Posterior vena cava (tissue), 2 donors: Measurements from ENCODE around the gene ALDH1A3. TPM values are rescaled to one million over a fixed set of nuclear protein-coding genes. Genes with fewer than 3 reads are reported as not detected.

Experiments used
- DNase-seq: peaks from one replicate; pipeline ENCODE4 v3.0.0-alpha.2; 2020; ENCODE audit warnings: low spot score
- intact Hi-C, 2 donors: fragments of 100-400 bp; cut with DNase I; formaldehyde crosslinking; loops; one replicate each; pipeline versions ENCODE4 v1.14.1 to v1.14.2; 2022 to 2023
- total RNA-seq, 2 donors: library from RNA; stranded (reverse); fragmentation: NEBNext Ultra II Directional; extraction: Animal tissue kit (Norgen Biotek cat#: 25700); gene quantifications; one replicate each; pipeline ENCODE4 v1.2.1, GENCODE V29; 2021
- donor health status: DM: yes; HTN: yes; CAD: no.
- donor health status: DM: yes; HTN: yes; CAD: no.

The ALDH1A3 gene
- total RNA-seq, 2 donors from 2014 or later: 26.6 to 29.9 TPM

DNA sequence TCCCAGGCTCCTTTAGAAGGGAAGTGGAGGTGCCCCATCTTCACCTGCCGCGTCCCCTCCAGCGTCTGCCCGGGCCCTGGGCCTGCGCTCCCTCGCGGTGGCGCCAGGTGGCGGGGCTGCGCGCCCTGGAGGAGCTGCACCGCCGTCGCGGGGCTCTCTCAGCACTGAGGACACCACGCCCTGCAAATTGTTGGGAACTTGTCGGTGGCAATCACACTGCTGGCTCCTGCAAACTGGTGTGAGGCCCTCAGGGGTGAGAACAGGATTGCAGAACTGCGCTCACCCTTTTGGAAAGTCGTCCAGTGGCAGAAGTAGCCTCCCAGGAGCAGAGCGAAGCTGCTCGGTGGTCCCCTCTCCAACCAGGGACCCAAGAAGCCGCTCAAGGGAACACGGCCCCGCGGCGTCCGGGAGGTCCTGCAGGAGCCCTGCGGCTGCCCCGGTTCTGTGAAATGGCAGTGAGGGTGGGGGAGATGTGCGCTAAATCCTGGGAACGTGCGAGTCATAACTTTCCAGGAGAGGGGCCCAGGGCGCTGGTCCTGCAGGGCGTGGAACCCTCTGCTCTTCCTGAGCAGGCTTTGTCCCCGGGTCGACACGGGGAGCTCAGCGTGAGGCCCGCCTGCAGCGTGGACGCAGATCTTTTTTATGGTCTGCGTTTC is 38.5 kb downstream of the ALDH1A3 start:
- DNase-seq: peak; percentile 94
- intact Hi-C loops: loop anchor here in 1 of 2 donors (5.0 kb wide), 1 partner anchor 89 kb away; no protein-coding TSS in a partner anchor

- DNase-seq: peak; percentile 88
- intact Hi-C loops: loop anchor here in 1 of 2 donors (5.0 kb wide), 1 partner anchor 88 kb away; no protein-coding TSS in a partner anchor
These were observed 39.3 kb downstream of the ALDH1A3 start, which contains the start of gene LRRK1 for GRCh38 chr15:100918690-100919480. Gene LRRK1, plus strand, starts transcription at chr15:100919357. Its CDS starts 5,276 bp downstream, at chr15:100924633.

DNA sequence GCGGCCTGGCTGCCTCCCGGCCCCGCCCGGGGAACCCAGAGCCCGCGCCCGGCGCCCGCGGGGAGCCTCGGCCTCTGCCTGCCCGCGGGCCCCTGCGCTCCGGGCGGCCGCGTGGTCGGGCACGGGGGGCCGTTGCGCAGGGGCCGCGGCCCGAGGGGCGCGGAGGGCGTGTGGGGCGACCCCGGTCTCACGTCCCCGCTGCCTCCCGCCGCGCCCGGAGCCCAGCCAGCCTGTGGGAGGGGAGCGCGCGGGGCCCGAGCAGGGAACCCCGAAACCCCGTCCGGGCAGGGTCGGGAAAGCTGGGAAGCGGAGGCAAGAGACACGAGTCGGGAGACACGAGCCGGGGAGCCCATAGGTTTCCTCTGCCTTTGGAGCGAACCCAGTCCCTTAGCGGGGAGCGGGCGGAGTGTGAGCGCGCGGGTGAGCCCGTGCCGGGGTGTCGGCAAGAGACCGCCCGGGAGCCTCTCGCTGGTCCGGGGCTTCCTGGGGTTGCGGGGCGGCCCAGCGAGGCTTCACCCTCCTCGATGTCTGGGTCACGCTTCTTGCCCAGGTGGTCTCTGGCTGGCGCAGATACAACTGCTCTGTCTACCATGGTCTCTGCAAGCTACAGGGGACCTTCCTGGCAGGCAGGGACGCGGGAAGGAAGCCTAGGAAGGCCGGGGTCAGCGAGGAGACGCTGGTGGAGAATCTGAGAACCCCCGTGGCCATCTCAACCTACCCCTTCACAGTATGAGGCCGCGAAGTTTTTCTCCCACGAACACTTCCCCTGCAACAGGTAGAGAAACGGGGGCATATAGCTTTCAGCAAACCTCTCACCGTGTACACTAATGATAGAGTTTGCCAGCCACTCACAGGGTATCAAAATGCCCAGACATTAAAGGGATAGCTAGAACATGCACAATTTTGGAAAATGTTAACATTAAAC is 40.1 kb downstream of the ALDH1A3 start:
- DNase-seq: peak; percentile 82
- intact Hi-C loops: loop anchor here (5.0 kb wide), 1 partner anchor 88 kb away; no protein-coding TSS in a partner anchor

DNA sequence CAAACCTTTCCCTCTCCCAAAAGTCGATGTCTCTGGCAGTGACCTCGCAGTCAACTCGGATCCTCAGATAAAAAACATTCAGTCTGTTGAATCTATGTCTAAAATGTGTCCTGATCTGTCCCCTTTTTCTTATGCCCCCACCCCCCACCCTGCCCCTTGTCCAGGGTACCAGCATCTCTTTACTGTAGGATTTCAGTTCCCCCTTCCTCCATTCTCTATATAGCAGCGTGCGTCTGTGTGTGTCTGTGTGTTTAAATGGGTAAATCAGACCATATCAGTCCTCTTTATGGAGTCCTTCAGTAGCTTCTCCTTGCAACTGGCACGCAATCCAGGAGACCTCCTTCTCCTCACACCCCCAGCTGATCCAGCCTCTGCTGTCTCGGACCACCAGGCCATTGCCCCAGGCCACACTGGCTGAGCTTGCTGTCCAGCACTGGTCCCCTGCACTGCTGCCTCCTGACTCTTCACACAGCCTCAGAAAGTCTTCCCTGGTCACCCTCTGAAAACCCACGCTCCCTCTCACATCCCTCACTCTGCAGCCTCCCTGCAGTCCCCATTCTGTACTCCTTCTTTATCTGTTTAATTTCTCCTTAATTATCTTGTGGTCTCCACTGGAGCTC is 41.0 kb downstream of the ALDH1A3 start:
- intact Hi-C loops: loop anchor here in 1 of 2 donors (5.0 kb wide), 1 partner anchor 87 kb away; no protein-coding TSS in a partner anchor

DNA sequence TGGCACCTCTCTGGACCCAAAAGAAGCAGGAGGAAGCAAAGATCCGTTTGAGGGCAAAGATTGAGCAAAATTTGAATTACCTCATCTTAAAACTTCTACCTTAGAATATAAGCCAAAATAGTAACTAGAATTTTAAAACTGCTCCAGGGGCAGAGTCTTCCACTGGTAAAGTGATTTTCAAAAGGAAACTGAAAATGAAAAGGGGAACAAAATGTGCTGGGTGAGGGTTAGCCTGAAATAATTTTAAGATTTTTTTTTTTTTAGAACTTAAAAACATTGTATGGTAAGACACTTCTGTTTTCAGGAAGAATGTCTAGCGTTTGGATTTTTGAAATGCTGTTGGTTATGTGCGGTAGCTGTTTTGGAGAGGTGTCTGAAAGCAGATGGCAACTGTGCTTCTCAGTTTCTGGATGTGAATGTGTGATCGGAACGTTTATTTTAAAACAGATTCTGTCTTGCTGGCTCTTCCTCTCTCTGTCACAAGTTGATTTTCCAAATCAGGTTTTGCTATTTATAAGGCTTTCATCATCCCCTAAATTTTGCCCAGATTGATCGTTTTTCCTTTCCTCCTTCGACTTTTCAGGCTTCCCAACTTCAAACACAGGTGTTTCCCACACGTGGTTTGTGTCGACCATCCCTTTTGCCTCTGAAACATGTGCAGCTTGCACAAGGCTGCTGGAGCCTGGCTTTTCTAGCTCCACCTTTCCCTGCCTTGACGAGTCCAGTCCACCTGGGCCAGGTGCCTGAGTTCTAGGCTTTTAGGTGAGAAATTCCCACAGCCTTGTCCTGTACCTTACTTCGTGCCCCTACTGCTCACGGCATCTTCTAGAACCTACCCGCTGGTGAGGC is 42.8 kb downstream of the ALDH1A3 start:
- DNase-seq: no peak
- intact Hi-C loops: loop anchor here in 1 of 2 donors (5.0 kb wide), 1 partner anchor 85 kb away; no protein-coding TSS in a partner anchor

More for the DNA sequence above, 41.0 kb downstream of the ALDH1A3 start:
- DNase-seq: no peak

- intact Hi-C loops: loop anchor here in 1 of 2 donors (5.0 kb wide), 1 partner anchor 84 kb away; no protein-coding TSS in a partner anchor
- DNase-seq: no peak
These were observed 43.4 kb downstream of the ALDH1A3 start for GRCh38 chr15:100923076-100923475.

- DNase-seq: no peak
- intact Hi-C loops: loop anchor here in 1 of 2 donors (5.0 kb wide), 1 partner anchor 83 kb away; no protein-coding TSS in a partner anchor
These were observed 44.3 kb downstream of the ALDH1A3 start for GRCh38 chr15:100923902-100924301.

DNA sequence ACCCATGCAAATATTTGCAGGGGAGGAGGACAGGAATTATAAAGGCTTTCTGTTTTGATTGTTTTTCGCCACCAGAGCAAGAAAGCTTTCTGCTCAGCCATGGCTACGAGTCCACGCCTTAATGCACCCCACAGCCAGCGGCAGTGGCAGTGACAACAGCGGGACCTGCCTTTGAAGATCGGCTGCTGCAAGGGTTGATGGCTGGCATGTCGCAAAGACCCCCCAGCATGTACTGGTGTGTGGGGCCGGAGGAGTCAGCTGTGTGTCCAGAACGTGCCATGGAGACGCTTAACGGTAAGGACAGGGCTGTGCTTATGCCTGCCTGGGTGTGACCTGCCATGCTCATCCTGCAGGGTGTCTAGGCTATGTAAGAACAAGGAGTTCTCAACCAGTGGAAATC is 44.8 kb downstream of the ALDH1A3 start:
- intact Hi-C loops: loop anchor here in 1 of 2 donors (5.0 kb wide), 1 partner anchor 83 kb away; no protein-coding TSS in a partner anchor
- DNase-seq: no peak

DNA sequence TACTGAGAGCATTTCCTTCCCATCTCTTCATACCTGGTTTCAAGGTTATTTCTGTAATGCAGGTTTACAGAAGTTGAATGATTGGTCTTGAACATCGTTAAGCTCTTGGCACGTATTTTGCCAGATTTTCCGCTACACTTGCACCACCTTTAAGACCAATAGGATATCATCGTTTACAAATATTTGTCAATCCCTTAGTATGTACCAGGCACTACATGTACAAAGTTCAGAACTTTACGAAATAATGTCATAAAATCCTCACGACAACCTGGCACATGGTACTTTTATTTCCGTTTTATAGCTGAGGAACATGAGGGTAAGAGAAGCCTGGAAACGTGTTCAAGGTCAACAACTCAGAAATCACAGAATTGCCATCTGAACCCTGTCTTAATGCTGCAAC is 45.8 kb downstream of the ALDH1A3 start:
- DNase-seq: no peak
- intact Hi-C loops: no loop called here

DNA sequence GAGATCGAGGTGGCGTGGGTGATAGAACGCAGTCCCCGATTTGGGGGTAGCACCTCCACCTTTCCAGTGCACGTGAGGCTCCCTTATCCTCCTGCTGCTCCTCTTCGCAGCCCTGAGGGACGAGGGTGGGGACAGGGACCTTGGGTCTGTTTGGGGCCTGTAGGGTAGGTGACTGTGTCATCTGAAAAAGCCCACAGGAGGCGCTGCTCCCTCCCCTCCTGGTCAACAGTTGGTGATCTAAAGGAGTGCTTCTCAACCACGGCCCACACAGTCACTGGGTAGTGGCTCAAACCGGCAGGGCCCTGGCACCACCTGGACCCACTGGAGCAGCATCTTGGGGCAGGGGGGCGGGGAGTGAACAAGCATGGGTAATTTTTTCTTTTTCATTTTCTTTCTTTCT is 46.6 kb downstream of the ALDH1A3 start:
- intact Hi-C loops: no loop called here
- DNase-seq: no peak

GRCh38 chr15:100926971-100927756 is 47.5 kb downstream of the ALDH1A3 start:
- intact Hi-C loops: no loop called here
- no peak for DNase-seq

GRCh38 chr15:100928632-100929280 is 49.1 kb downstream of the ALDH1A3 start:
- no peak for DNase-seq
- intact Hi-C loops: loop anchor here in 1 of 2 donors (1.0 kb wide), 1 partner anchor 21 kb away; no protein-coding TSS in a partner anchor

- intact Hi-C loops: no loop called here
- DNase-seq: no peak
These were observed 50.0 kb downstream of the ALDH1A3 start for GRCh38 chr15:100929641-100930042.

DNA sequence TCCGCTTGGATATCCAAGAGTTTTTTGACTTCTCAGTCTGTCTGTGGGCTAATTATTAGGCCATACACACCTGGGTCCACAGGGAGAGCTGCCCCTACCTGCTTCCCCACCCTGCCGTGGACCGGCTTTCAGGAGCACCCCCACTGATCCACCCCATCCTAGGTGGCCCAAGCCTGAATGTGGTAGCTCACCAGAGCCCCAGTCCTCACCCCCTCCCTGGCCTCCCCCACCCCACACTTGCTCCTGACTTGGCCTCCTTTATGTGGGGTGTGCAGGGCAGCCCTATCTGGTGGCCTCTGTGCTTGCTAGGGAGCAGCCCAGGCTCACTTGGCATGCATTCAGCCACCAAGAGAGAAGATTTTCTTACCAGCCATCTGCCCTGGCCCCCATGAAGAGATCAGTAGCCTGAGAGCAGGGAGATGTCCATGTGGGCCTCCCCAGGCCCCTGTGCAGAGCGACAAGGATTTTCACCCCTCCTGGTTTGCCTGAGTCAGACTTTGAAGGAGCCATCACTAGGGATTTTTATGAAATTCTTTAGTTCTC is 50.7 kb downstream of the ALDH1A3 start:
- intact Hi-C loops: no loop called here
- DNase-seq: no peak

DNA sequence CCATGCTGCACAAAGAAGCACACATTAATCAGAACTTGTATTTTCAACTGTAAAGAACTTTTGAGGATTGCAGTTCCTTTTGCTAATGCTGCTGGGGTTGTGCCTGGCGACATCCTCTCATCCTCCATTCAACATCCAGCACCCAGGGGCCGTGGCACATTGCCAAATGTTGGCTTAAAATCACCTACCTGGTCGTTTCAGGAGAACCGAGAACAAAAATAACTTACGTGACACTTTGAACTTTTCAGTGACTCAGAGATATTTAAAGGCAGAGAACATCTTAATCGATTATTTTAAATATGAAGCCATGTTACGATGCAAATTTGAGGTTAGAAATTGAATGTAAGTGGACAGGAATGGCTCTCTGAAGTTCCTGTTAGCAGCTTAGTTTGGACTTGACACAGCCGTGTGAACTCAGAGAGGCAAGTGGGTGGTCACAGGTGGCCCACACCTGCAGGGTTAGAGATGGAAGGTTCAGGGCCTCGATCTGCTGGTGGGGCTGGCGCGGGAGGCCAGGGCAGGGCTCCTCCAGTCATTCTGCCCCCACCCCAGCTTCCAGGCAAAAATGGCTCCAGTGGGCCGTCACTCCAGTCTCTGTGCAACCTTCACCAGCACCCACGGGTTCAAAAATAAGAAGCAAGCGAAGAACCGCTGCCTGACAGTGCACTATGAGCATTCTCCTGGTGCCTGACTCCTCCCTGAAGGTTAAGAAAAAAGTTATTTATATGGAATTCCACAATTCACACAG is 51.7 kb downstream of the ALDH1A3 start:
- intact Hi-C loops: no loop called here
- DNase-seq: no peak
